ENCODE data around the gene GRK1. TPM values are rescaled to one million over a fixed set of nuclear protein-coding genes. Genes with fewer than 3 reads are reported as not detected.

Gene GRK1
- total and polyA plus RNA-seq, 2 of the 13 experiments (the other 11 are each of a cell fraction or from before 2014, with no cell fraction given), result 0.07 to 0.12 TPM

DNA sequence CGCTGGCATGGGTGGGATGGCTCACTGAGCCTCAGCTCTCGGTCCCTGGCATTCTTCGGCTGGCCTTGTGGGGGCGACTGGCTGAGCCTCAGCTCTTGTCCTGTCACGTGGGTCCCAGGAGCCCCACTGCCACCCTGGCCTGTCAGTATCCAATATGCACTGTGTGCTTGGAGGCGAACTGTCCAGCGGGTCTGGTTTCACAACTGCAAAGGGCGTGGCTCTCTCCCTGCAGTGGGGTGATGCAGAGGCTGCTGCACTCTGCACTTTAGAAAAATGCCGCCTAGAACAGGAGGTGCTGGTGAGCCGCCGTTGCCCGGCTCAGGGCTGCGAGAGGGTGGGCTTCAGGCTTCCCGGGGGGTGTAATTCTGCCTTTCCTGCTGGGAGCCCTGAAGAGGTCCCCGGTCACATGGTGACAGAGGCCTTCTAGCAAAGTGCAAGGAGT is 75.0 kb downstream of the GRK1 start (continued):
- TF ChIP-seq, protein P1, sequence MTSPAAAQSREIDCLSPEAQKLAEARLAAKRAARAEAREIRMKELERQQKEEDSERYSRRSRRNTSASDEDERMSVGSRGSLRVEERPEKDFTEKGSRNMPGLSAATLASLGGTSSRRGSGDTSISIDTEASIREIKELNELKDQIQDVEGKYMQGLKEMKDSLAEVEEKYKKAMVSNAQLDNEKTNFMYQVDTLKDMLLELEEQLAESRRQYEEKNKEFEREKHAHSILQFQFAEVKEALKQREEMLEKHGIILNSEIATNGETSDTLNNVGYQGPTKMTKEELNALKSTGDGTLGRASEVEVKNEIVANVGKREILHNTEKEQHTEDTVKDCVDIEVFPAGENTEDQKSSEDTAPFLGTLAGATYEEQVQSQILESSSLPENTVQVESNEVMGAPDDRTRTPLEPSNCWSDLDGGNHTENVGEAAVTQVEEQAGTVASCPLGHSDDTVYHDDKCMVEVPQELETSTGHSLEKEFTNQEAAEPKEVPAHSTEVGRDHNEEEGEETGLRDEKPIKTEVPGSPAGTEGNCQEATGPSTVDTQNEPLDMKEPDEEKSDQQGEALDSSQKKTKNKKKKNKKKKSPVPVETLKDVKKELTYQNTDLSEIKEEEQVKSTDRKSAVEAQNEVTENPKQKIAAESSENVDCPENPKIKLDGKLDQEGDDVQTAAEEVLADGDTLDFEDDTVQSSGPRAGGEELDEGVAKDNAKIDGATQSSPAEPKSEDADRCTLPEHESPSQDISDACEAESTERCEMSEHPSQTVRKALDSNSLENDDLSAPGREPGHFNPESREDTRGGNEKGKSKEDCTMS (CRISPR knock-in tag; conservative IDR thresholded peaks at IDR 0.05), result no peak
- 0 out of 2 replicates have a peak, but pooled peaks have one; percentile 26 for TF ChIP-seq BCL6 (CRISPR knock-in tag; IDR thresholded peaks at IDR 0.05)
- TF ChIP-seq PHF8 (CRISPR knock-in tag; IDR thresholded peaks at IDR 0.05), result no peak
- no peak for TF ChIP-seq GLI4 (CRISPR knock-in tag; IDR thresholded peaks at IDR 0.05; ENCODE audit: borderline replicate concordance)
- TF ChIP-seq ARNTL (CRISPR knock-in tag; IDR thresholded peaks at IDR 0.05), result peak; percentile 78
- TF ChIP-seq U2AF2 (IDR thresholded peaks at IDR 0.05; ENCODE audit: low read depth, low read length), result no peak
- peak; percentile 62 for TF ChIP-seq NCOR1 (IDR thresholded peaks at IDR 0.05; ENCODE audit: borderline replicate concordance, low read length)
- TF ChIP-seq ZNF75D (CRISPR knock-in tag; IDR thresholded peaks at IDR 0.05; ENCODE audit: borderline replicate concordance), result no peak
- TF ChIP-seq KDM6A (CRISPR knock-in tag; IDR thresholded peaks at IDR 0.05; ENCODE audit: low read depth), result no peak
- TF ChIP-seq HMG20A (CRISPR knock-in tag; IDR thresholded peaks at IDR 0.05; ENCODE audit: borderline replicate concordance), result no peak
- TF ChIP-seq, protein P2, sequence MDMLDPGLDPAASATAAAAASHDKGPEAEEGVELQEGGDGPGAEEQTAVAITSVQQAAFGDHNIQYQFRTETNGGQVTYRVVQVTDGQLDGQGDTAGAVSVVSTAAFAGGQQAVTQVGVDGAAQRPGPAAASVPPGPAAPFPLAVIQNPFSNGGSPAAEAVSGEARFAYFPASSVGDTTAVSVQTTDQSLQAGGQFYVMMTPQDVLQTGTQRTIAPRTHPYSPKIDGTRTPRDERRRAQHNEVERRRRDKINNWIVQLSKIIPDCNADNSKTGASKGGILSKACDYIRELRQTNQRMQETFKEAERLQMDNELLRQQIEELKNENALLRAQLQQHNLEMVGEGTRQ (IDR thresholded peaks at IDR 0.05; ENCODE audit: low read depth, low read length), result peak; percentile 84
- TF ChIP-seq, protein P2 (CRISPR knock-in tag; IDR thresholded peaks at IDR 0.05; ENCODE audit: borderline replicate concordance), result peak; percentile 92; the same call in 1 of the 2 replicates
- TF ChIP-seq ZFY (CRISPR knock-in tag; IDR thresholded peaks at IDR 0.05), result peak; percentile 57; the same call in 1 of the 2 replicates
- TF ChIP-seq, protein P3, sequence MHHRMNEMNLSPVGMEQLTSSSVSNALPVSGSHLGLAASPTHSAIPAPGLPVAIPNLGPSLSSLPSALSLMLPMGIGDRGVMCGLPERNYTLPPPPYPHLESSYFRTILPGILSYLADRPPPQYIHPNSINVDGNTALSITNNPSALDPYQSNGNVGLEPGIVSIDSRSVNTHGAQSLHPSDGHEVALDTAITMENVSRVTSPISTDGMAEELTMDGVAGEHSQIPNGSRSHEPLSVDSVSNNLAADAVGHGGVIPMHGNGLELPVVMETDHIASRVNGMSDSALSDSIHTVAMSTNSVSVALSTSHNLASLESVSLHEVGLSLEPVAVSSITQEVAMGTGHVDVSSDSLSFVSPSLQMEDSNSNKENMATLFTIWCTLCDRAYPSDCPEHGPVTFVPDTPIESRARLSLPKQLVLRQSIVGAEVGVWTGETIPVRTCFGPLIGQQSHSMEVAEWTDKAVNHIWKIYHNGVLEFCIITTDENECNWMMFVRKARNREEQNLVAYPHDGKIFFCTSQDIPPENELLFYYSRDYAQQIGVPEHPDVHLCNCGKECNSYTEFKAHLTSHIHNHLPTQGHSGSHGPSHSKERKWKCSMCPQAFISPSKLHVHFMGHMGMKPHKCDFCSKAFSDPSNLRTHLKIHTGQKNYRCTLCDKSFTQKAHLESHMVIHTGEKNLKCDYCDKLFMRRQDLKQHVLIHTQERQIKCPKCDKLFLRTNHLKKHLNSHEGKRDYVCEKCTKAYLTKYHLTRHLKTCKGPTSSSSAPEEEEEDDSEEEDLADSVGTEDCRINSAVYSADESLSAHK (CRISPR knock-in tag; IDR thresholded peaks at IDR 0.05; ENCODE audit: borderline replicate concordance), result no peak
- TF ChIP-seq TARDBP (CRISPR knock-in tag; IDR thresholded peaks at IDR 0.05), result peak; percentile 79; the same call in 1 of the 2 replicates
- no peak for TF ChIP-seq ARNT (IDR thresholded peaks at IDR 0.05)
- no peak for TF ChIP-seq ZNF317 (CRISPR knock-in tag; IDR thresholded peaks at IDR 0.05)
- no peak for TF ChIP-seq MZF1 (CRISPR knock-in tag; IDR thresholded peaks at IDR 0.05; ENCODE audit: borderline replicate concordance)
- no peak for TF ChIP-seq RFX3 (CRISPR knock-in tag; IDR thresholded peaks at IDR 0.05)
- TF ChIP-seq ZSCAN30 (CRISPR knock-in tag; IDR thresholded peaks at IDR 0.05), result no peak

Data from HepG2 (cell line).